Measurements from ENCODE around the gene TTLL1. TPM values are rescaled to one million over a fixed set of nuclear protein-coding genes. Genes with fewer than 3 reads are reported as not detected.
"Not testable (repeated sequence)": the region's sequence is repeated elsewhere in the genome, so short reads cannot be mapped to it uniquely, and the experiment has no call there.

Gene TTLL1
- total RNA-seq, 1 donor from 2014 or later, result 16.9 TPM

DNA sequence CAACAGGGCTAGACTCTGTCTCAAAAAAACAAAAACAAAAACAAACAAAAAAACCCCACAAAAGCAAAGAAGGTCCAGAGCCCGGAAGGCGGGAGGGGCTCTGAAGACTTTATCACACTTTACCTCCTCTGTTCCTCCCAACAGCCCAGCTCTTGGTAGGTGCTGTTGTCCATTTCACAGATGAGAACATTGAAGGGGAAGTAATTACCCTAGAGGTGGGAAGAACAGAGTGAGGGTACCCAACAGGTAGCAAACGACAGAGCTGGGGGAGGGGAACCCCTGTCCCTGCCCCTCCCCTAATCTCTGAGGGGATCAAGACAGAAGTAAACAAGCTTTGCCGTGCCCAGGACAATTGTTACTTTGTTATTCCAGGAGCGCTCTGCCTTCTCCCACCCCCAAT lies 20.3 kb upstream of the TTLL1 start:
- Mint-ChIP-seq H3K27ac (no peak overlapping the region), H3K4me3 (peak overlapping the region; percentile 55), H3K4me1 (ENCODE audit: unreplicated experiment) (peaks cover 19% of the 10 kb centered on the region), H3K9me3 (no peaks in the 10 kb centered on the region), H3K36me3 (no peaks in the 10 kb centered on the region), H3K27me3 (peaks cover 39% of the 10 kb centered on the region)
- TF ChIP-seq, protein P1, sequence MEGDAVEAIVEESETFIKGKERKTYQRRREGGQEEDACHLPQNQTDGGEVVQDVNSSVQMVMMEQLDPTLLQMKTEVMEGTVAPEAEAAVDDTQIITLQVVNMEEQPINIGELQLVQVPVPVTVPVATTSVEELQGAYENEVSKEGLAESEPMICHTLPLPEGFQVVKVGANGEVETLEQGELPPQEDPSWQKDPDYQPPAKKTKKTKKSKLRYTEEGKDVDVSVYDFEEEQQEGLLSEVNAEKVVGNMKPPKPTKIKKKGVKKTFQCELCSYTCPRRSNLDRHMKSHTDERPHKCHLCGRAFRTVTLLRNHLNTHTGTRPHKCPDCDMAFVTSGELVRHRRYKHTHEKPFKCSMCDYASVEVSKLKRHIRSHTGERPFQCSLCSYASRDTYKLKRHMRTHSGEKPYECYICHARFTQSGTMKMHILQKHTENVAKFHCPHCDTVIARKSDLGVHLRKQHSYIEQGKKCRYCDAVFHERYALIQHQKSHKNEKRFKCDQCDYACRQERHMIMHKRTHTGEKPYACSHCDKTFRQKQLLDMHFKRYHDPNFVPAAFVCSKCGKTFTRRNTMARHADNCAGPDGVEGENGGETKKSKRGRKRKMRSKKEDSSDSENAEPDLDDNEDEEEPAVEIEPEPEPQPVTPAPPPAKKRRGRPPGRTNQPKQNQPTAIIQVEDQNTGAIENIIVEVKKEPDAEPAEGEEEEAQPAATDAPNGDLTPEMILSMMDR (conservative IDR thresholded peaks at IDR 0.05), result no peak
- DNase-seq (ENCODE audit: extremely low spot score, unreplicated experiment), result no peak

DNA sequence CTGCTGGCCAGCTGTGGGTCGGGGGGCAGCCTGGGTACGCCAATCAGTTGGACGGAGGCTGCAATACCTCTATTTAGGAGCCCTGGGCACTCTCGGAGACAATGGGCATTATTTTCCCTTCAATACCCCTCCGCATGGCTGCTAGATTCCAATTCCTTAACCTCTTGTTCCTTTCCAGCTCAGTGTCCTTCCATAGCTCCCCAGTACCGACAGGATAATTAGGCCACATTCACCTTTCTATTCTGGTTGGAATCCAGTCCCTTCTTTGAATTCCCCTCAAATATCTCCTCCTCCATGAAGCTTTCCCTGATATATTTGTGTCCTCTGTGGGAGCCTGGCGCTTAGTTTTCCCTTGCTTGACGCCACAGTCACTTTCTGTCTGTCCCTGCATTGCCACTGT lies 17.1 kb upstream of the TTLL1 start:
- no peaks in the 10 kb centered on the region for H3K9me3 Mint-ChIP-seq
- H3K4me3 Mint-ChIP-seq, result no peak overlapping the region
- TF ChIP-seq, protein P1 (conservative IDR thresholded peaks at IDR 0.05), result no peak
- H3K27me3 Mint-ChIP-seq, result peaks cover 19% of the 10 kb centered on the region
- H3K27ac Mint-ChIP-seq, result no peak overlapping the region
- H3K36me3 Mint-ChIP-seq, result no peaks in the 10 kb centered on the region
- no peak for DNase-seq (ENCODE audit: extremely low spot score, unreplicated experiment)
- H3K4me1 Mint-ChIP-seq (ENCODE audit: unreplicated experiment), result peaks cover 21% of the 10 kb centered on the region

DNA sequence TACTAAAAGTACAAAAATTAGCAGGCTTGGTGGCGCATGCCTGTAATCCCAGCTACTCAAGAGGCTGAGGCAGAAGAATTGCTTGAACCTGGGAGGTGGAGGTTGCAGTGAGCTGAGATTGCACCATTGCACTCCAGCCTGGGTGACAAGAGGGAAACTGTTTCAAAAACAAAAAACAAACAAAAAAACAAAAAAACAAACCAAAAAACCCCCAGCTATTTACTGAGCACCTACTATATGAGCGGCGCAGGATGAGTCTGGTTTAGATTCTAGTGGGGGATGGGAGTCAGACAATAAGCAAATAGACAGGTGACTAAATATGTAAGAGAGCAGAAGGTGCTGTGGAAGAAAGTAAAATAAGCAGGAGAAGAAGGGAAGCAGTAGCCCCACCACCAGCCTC lies 15.8 kb upstream of the TTLL1 start:
- not testable (repeated sequence) for DNase-seq (ENCODE audit: extremely low spot score, unreplicated experiment); H3K36me3 Mint-ChIP-seq; H3K4me3 Mint-ChIP-seq; H3K9me3 Mint-ChIP-seq
- Mint-ChIP-seq H3K4me1 (ENCODE audit: unreplicated experiment) (peaks cover 22% of the 10 kb centered on the region), H3K27ac (peak overlapping the region; percentile 93), H3K27me3 (peaks cover 14% of the 10 kb centered on the region)

DNA sequence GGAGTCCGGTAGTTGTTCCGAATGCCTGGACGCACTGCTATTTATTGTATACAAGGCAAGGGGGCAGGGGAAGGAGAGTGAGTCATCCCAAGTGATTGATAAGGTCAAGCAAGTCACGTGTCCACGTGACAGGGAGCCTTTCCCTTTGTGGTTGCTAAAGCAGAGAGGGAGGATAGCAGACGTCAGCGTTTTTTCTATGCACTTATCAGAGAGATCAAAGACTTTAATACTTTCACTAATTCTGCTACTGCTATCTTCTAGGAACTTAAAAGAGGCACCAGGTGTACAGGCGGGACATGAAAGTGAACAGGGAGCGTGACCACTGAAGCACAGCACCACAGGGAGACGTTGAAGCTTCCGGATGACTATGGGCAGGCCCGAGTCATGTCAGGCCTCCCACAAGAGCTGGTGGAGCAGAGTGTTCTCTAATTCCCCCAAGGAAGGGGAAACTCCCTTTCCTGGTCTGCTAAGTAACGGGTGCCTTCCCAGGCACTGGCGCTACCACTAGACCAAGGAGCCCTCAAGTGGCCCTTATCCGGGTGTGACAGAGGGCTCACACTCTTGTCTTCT lies 14.9 kb upstream of the TTLL1 start:
- not testable (repeated sequence) for DNase-seq (ENCODE audit: extremely low spot score, unreplicated experiment)
- Mint-ChIP-seq H3K4me3 (peak overlapping the region; percentile 63), H3K4me1 (ENCODE audit: unreplicated experiment) (peaks cover 22% of the 10 kb centered on the region)

DNA sequence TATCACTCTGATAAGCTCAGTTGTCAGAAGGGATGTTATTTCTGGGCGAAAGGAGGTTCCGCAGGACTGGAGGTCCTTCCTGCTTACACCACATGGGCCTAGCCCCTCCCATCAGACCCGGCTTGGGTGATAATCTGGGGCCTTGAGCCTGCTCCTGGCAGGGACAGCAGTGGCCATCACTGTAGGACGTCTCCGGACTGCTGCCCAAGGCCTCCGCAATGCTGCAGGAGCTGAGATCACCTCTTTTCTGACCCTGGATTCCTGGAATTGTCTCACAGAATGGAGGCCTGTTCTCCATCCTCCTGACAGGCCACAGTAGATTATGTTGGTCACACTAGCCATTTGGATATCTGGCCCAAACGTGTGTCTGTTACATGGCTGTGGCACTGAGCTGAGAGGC lies 12.1 kb upstream of the TTLL1 start:
- TF ChIP-seq, protein P1 (conservative IDR thresholded peaks at IDR 0.05), result no peak
- Mint-ChIP-seq H3K27me3 (no peaks in the 10 kb centered on the region), H3K36me3 (no peaks in the 10 kb centered on the region), H3K4me1 (ENCODE audit: unreplicated experiment) (peaks cover 19% of the 10 kb centered on the region), H3K9me3 (peaks cover 6% of the 10 kb centered on the region), H3K4me3 (no peak overlapping the region), H3K27ac (peak overlapping the region; percentile 55)
- DNase-seq (ENCODE audit: extremely low spot score, unreplicated experiment), result no peak

More for the DNA sequence above, 14.9 kb upstream of the TTLL1 start:
- H3K9me3 Mint-ChIP-seq, H3K36me3 Mint-ChIP-seq, H3K27me3 Mint-ChIP-seq: not testable (repeated sequence)
- H3K27ac Mint-ChIP-seq, result peak overlapping the region; percentile 93

DNA sequence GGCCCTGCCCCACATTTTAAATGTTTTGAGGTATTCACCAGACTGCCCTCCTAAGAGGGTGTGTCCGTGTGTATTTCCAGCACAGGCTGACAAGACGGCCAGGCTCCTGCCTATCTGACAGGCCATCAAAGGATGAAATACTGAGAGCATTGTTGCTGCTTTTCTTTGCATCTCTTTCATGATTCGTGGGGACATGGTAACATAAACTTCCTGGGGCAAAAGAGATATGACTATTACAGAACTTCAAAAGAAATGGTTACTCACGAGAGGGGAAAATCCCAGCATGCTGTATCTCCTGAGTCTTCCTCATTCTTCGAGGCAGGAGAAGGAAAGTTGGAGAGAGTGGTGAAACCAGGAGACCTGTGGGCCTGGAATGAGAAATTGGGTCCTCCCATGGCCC lies 11.0 kb upstream of the TTLL1 start:
- TF ChIP-seq, protein P1 (conservative IDR thresholded peaks at IDR 0.05), result no peak
- Mint-ChIP-seq H3K4me3 (peak overlapping the region; percentile 29), H3K36me3 (peaks cover 4% of the 10 kb centered on the region), H3K27ac (peak overlapping the region; percentile 91), H3K4me1 (ENCODE audit: unreplicated experiment) (peaks cover 18% of the 10 kb centered on the region), H3K9me3 (peaks cover 10% of the 10 kb centered on the region), H3K27me3 (no peaks in the 10 kb centered on the region)
- no peak for DNase-seq (ENCODE audit: extremely low spot score, unreplicated experiment)

DNA sequence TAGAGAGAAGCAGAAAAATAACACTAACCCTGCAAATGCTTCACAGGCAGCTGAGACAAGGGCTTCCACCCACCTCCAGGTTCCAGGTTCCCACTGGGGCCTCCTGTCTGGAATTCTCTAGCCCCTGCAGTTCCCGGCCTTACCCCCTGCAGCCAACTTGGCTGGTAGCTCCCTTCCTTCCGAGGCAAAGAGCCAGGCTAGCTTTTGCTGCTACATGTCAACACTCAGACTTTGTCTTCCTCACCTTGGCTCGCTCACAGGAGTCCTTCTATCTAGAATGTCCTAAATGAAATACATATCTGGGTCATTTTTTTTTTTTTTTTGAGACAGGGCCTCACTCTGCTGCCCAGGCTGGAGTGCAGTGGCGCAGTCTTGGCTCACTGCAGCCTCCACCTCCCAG lies 9.9 kb upstream of the TTLL1 start:
- TF ChIP-seq, protein P1 (conservative IDR thresholded peaks at IDR 0.05), result no peak
- Mint-ChIP-seq H3K27ac (peak overlapping the region; percentile 82), H3K36me3 (peaks cover 4% of the 10 kb centered on the region), H3K4me3 (no peak overlapping the region), H3K27me3 (no peaks in the 10 kb centered on the region), H3K9me3 (peaks cover 10% of the 10 kb centered on the region), H3K4me1 (ENCODE audit: unreplicated experiment) (peaks cover 16% of the 10 kb centered on the region)
- no peak for DNase-seq (ENCODE audit: extremely low spot score, unreplicated experiment)
